Sigmoid colon (tissue), 7 donors: Measurements from ENCODE around the gene ACAA2. TPM values are rescaled to one million over a fixed set of nuclear protein-coding genes. Genes with fewer than 3 reads are reported as not detected.

Experiments
- DNase-seq: peaks from one replicate; pipeline ENCODE4 v3.0.0-alpha.2; 2019
- H3K27ac ChIP-seq, 4 donors: fragments of 200-600 bp; sonication (generic); one replicate each; pipeline ENCODE4 v1.5.1; 2016 to 2019; ENCODE audit warnings: mild to moderate bottlenecking in 1 of 4
- H3K27me3 ChIP-seq, 3 donors: fragments of 200-600 bp; sonication (generic); one replicate each; pipeline ENCODE4 v1.5.1; 2019; ENCODE audit warnings: mild to moderate bottlenecking in 1 of 3
- H3K36me3 ChIP-seq, 4 donors: fragments of 200-600 bp; sonication (generic); one replicate each; pipeline ENCODE4 v1.5.1; 2016 to 2019
- H3K4me1 ChIP-seq, 4 donors: fragments of 200-600 bp; sonication (generic); one replicate each; pipeline ENCODE4 v1.5.1; 2017 to 2019
- H3K4me3 ChIP-seq, 4 donors: fragments of 200-600 bp; sonication (generic); one replicate each; pipeline ENCODE4 v1.5.1; 2017 to 2019; ENCODE audit warnings: mild to moderate bottlenecking in 2 of 4, moderate library complexity in 1 of 4
- H3K9me3 ChIP-seq, 4 donors: fragments of 200-600 bp in 3 of 4; sonication (generic) in 3 of 4; one replicate each; pipeline versions ENCODE4 v1.5.1 to v1.6.1; 2013 to 2019
- CTCF ChIP-seq, 4 experiments: fragments of 450-650 bp in 3 of 4; fragments of 200-600 bp in 1 of 4; IDR thresholded peaks; one replicate each; pipeline ENCODE4 v1.5.1; 2016 to 2019; ENCODE audit warnings: antibody characterized with exemption in 4 of 4, mild to moderate bottlenecking in 3 of 4, moderate library complexity in 2 of 4
- EP300 ChIP-seq, 4 donors: sonication (generic); formaldehyde crosslinking; IDR thresholded peaks; one replicate each; pipeline ENCODE4 v1.6.1; 2017; ENCODE audit warnings: antibody characterized with exemption in 4 of 4
- POLR2A ChIP-seq, 2 donors: fragments of 450-650 bp; IDR thresholded peaks; one replicate each; pipeline ENCODE4 v1.6.1; 2016; ENCODE audit warnings: antibody characterized with exemption in 2 of 2, mild to moderate bottlenecking in 2 of 2, moderate library complexity in 2 of 2
- POLR2AphosphoS5 ChIP-seq, 4 donors: sonication (generic); formaldehyde crosslinking; IDR thresholded peaks; one replicate each; pipeline ENCODE4 v1.6.1; 2017; ENCODE audit warnings: antibody characterized with exemption in 4 of 4
- WGBS, 2 donors: extraction: QIAGEN DNeasy Blood & Tissue Kit; methylation state at CpG; one replicate each; pipeline ENCODE4 v1.1.7; 2013; 5-methylcytosine and 5-hydroxymethylcytosine counted together
- intact Hi-C: fragments of 100-400 bp; cut with DNase I; formaldehyde crosslinking; loops from one replicate; pipeline ENCODE4 v1.15.1; 2023
- polyA plus RNA-seq, 3 donors: library from polyadenylated mRNA; stranded (reverse); fragments of 200-250 nt; gene quantifications; one replicate each; pipeline ENCODE4 v1.2.3, GENCODE V29; 2013
- total RNA-seq, 4 donors: library from RNA; depleted of rRNA; stranded (reverse); fragments of >200 nt; gene quantifications; one replicate each; pipeline ENCODE4 v1.1.0, GENCODE V29; 2016
- donor health status: healthy with polysubstance abuse.
- donor health status: Bipolar disorder and iron deficiency.
- donor health status: healthy.

ACAA2 gene
- total and polyA plus RNA-seq, 7 donors, result 61.8 to 478 (median 87.7) TPM

DNA sequence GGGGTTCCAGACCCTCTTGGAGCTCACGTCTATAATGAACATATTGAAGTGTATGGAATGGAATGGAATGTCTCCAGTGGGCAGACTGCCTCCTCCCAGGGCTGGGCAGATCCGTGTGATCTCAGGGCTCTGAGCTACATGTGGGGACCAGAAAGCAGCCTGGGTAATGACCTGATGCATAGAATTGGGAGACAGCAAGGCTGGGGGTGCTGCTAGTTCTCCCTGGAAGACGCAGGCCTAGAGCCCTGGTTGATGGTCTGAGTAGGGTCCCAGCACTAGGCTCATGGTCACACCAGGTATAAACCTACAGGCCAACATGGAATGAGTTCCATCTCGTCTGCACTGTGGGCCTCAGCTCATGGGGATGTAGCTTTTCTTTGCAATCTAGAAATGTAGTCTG, 46.7 kb downstream of the ACAA2 start:
- H3K4me3 ChIP-seq, result no peak overlapping the region
- no peaks in the 10 kb centered on the region for H3K27me3 ChIP-seq
- H3K9me3 ChIP-seq, result no peaks in the 10 kb centered on the region
- peaks cover 0 to 10% (median 5%) of the 10 kb centered on the region in 4 donors for H3K4me1 ChIP-seq
- WGBS, 2 donors, result 87 to 90% methylated on average over 4 of the region's 4 CpGs
- no peak for TF ChIP-seq CTCF (IDR thresholded peaks at IDR 0.05)
- TF ChIP-seq POLR2AphosphoS5 (IDR thresholded peaks at IDR 0.05), result no peak
- TF ChIP-seq POLR2A (IDR thresholded peaks at IDR 0.05), result no peak
- TF ChIP-seq EP300 (IDR thresholded peaks at IDR 0.05), result no peak
- no peak for DNase-seq
- H3K36me3 ChIP-seq, result no peaks in the 10 kb centered on the region
- intact Hi-C loops, result no loop called here
- no peak overlapping the region for H3K27ac ChIP-seq

GRCh38 chr18:49764032-49764431, 49.3 kb downstream of the ACAA2 start:
- Histone ChIP-seq H3K9me3 (no peaks in the 10 kb centered on the region), H3K27me3 (no peaks in the 10 kb centered on the region), H3K36me3 (no peaks in the 10 kb centered on the region), H3K4me3 (no peak overlapping the region), H3K4me1 (peaks cover 0 to 10% (median 5%) of the 10 kb centered on the region in 4 donors), H3K27ac (no peak overlapping the region)
- 62 to 64% methylated on average over 3 of the region's 3 CpGs for WGBS, 2 donors
- DNase-seq, result no peak
- intact Hi-C loops, result no loop called here
- TF ChIP-seq POLR2A (IDR thresholded peaks at IDR 0.05) (no peak), CTCF (IDR thresholded peaks at IDR 0.05) (no peak), EP300 (IDR thresholded peaks at IDR 0.05) (no peak), POLR2AphosphoS5 (IDR thresholded peaks at IDR 0.05) (no peak)

- Histone ChIP-seq H3K36me3 (no peaks in the 10 kb centered on the region), H3K27ac (no peak overlapping the region), H3K27me3 (no peaks in the 10 kb centered on the region), H3K4me1 (peaks cover 0 to 10% (median 5%) of the 10 kb centered on the region in 4 donors), H3K4me3 (no peak overlapping the region), H3K9me3 (no peaks in the 10 kb centered on the region)
- intact Hi-C loops, result no loop called here
- TF ChIP-seq CTCF (IDR thresholded peaks at IDR 0.05) (no peak), EP300 (IDR thresholded peaks at IDR 0.05) (no peak), POLR2A (IDR thresholded peaks at IDR 0.05) (no peak), POLR2AphosphoS5 (IDR thresholded peaks at IDR 0.05) (no peak)
- no peak for DNase-seq
- 90 to 92% methylated on average over 2 of the region's 2 CpGs for WGBS, 2 donors
Observed at GRCh38 chr18:49763590-49763989, 49.7 kb downstream of the ACAA2 start.

DNA sequence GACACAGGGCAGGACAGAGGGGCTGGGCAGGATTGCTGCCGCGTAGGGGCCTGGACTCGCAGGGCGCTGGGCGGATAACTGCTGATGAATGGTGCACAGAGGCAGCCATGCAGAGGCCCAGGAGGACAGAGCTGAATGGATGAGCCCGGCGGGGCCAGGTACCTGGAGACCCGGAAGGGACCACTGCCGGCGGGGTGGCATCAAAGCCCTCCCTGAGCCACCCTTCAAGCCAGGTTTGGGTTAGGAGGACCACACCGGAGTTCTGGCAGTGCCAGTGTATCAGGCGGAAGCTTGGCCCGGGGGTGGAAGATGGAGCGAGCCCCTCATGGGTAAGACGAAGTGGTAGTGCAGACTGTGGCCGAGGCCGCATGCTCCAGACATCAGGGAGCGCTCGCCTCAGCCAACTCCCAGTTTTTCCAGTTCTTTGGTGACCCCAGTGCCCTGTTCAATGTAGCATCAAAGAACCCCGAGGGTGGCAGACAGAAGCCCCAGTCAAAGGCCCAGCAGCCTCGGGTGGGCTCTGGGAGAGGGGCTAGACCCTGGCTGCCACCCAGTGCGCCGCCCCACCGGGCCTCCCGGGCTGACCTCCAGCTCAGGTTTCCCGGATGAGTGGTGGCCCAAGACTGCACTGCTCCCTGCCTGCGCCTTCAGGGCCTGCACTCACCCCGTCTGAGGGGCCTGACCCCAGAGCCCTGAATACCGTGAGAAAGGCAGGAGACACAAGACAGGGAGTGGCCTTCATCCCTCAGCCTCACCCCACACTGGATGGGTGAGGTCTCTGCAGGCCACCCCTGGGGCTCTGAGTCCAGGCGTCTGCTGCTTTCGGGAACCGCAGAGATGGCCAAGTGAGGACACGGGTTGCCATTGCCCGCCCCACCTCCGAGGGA, 50.9 kb downstream of the ACAA2 start:
- no peaks in the 10 kb centered on the region for H3K36me3 ChIP-seq
- H3K9me3 ChIP-seq, result no peaks in the 10 kb centered on the region
- H3K27ac ChIP-seq, result no peak overlapping the region
- no peak overlapping the region for H3K4me3 ChIP-seq
- H3K4me1 ChIP-seq, result peaks cover 0 to 10% (median 5%) of the 10 kb centered on the region in 4 donors
- intact Hi-C loops, result no loop called here
- DNase-seq, result no peak
- H3K27me3 ChIP-seq, result no peaks in the 10 kb centered on the region
- TF ChIP-seq EP300 (IDR thresholded peaks at IDR 0.05) (no peak), POLR2A (IDR thresholded peaks at IDR 0.05) (no peak), POLR2AphosphoS5 (IDR thresholded peaks at IDR 0.05) (no peak), CTCF (IDR thresholded peaks at IDR 0.05) (no peak)
- WGBS, 2 donors, result 89 to 91% methylated on average over 35 of the region's 35 CpGs
